D721Med (cell line): ENCODE data around the gene PTPRM.

Experiments
- DNase-seq: peaks from one replicate; pipeline ENCODE4 v3.0.0; 2011; ENCODE audit warnings: low spot score; ENCODE audit not compliant: insufficient read length
- FAIRE-seq: peaks from 2 replicates; lab custom pipeline; 2011; peaks lifted over from hg19 to GRCh38; lab: Jason Lieb, UNC
- TF ChIP-seq, protein P1 (sequence below): IDR thresholded peaks from 2 replicates; pipeline ENCODE4 v1.5.1; 2012; ENCODE audit warnings: mild to moderate bottlenecking, control low read depth; ENCODE audit not compliant: insufficient read depth; ENCODE audit errors: missing control alignments

Gene PTPRM

GRCh38 chr18:8413751-8414150, 846.6 kb downstream of the PTPRM start:
- DNase-seq (no peak), FAIRE-seq (no peak)
- TF ChIP-seq, protein P1, sequence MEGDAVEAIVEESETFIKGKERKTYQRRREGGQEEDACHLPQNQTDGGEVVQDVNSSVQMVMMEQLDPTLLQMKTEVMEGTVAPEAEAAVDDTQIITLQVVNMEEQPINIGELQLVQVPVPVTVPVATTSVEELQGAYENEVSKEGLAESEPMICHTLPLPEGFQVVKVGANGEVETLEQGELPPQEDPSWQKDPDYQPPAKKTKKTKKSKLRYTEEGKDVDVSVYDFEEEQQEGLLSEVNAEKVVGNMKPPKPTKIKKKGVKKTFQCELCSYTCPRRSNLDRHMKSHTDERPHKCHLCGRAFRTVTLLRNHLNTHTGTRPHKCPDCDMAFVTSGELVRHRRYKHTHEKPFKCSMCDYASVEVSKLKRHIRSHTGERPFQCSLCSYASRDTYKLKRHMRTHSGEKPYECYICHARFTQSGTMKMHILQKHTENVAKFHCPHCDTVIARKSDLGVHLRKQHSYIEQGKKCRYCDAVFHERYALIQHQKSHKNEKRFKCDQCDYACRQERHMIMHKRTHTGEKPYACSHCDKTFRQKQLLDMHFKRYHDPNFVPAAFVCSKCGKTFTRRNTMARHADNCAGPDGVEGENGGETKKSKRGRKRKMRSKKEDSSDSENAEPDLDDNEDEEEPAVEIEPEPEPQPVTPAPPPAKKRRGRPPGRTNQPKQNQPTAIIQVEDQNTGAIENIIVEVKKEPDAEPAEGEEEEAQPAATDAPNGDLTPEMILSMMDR, result no peak

DNA sequence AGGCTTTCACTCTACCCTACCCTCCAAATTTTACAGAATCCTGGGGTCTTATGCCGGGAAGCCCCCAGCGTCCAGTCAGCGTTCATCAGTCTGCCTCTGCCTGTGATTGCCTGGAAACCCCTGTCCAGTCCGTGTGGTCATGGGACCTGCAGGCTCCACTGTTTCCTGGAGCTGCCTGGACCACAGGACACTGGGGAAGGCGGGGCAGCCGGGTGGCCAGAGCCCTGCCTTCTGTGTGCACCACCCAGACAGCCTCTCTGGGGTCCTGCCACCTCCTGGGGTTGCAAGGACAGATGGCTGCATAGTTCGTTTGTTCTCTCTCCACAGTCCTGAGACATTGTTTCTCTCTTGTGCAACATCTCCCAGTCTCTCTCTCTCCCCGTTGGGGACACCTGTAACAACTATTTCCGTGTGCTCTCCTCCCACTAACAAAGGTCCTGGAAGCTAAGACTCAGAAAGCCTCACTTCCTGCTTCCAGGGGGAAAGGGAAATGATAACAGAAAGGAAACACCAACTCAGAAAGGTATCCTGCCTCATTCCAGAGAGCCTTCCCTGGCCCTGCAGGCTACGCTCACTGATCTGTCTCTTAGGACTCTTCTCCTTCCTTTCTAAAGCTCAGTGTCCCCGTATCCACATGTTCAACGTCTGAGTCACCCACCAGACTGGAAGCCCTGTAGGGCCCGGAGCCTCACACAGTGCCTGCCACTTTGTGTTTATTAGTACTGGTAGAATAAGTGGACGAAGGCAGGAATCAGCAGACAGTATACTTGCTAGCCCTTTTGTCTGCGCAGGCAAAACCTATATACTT, 849.3 kb downstream of the PTPRM start:
- DNase-seq (no peak), FAIRE-seq (no peak)
- TF ChIP-seq, protein P1, result no peak

GRCh38 chr18:8422391-8422790, 855.3 kb downstream of the PTPRM start:
- TF ChIP-seq, protein P1, result no peak
- DNase-seq (no peak), FAIRE-seq (no peak)

DNA sequence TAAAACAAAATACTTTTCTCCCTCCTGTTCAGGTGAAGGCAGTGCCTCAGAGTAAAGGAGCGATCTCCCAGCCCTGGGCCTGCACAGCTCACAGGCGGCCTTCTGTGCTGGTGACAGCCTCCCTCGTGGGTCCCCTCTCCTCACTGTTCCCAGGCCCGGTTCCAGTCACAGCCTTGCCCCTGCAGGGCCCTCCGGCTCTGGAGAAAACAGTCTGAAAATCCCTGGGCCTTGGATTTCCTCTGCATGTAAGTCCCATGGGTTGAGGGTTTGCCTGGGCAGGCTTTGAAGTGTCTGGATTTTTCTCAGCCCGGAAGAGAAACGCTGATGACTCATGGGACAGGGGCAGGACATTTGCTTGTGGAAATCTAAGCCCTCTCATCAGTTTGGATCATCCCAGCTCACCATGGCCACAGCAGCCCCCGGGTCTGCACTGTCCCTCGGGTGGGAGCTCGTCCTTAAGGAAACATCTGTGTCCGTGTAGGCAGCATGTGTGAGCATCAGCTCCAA, 856.0 kb downstream of the PTPRM start:
- FAIRE-seq (no peak), DNase-seq (no peak)
- TF ChIP-seq, protein P1, result no peak

- DNase-seq (no peak), FAIRE-seq (no peak)
- TF ChIP-seq, protein P1, result no peak
Measured at GRCh38 chr18:8424481-8424880, 857.4 kb downstream of the PTPRM start.

DNA sequence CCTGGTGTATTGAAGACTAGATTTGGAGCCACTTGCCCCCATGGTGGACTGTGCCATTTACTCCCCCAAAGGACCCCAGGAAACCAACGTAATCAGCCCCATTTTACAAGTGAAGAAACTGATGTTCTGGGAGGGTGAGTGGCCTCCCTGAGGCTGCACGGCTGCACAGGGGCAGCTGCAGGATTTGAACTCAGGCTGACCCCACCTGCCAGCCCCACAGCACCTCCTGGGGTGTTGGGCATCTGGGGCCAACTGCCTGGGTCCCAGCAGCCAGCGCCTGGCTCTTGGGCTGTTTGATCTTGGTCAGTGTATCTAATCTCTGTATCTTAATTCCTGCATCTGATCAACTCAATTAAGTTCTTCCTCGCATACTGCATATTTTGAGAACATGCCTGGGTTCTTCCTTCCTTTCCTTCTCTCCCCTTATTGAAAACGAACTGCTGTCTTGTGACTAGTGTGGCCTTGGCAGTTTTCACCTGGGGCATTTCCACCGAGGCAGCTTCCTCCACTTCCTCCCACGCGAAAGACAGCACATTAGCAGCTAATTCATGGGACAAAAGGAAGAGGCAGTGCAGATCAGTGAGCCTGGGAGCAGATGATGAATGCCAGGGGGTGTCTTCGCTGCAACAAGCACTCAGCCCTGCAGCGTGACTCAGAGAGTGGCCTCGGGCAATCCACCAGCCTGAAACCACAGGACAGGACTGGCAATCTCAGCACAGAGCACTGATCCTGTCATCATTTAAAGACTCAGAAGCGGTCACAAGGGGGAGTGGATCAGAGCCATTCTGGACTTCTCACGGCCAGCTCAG, 858.0 kb downstream of the PTPRM start:
- FAIRE-seq, result no peak
- TF ChIP-seq, protein P1, result no peak
- no peak for DNase-seq
